ENCODE data around the gene C12orf42.

DNA sequence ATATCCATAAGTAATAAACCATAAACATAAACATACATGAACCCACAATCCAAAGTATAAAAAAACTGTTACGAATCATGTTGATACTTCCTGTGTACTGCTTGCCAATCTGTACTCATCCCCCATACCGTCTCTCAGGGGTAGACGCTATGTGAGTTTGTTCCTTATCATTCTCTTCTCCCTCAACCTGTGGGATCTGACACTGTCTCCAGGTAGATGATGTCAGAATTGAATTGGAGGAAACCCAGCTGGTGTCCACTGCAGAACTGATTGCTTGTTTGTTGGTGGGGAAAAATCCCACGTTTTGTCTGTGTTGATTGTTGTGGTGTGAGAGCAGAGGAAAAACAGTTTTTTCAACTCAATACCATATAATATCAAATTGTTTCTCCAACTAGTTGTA lies 50.8 kb downstream of the C12orf42 start:
- TF ChIP-seq, protein P1, sequence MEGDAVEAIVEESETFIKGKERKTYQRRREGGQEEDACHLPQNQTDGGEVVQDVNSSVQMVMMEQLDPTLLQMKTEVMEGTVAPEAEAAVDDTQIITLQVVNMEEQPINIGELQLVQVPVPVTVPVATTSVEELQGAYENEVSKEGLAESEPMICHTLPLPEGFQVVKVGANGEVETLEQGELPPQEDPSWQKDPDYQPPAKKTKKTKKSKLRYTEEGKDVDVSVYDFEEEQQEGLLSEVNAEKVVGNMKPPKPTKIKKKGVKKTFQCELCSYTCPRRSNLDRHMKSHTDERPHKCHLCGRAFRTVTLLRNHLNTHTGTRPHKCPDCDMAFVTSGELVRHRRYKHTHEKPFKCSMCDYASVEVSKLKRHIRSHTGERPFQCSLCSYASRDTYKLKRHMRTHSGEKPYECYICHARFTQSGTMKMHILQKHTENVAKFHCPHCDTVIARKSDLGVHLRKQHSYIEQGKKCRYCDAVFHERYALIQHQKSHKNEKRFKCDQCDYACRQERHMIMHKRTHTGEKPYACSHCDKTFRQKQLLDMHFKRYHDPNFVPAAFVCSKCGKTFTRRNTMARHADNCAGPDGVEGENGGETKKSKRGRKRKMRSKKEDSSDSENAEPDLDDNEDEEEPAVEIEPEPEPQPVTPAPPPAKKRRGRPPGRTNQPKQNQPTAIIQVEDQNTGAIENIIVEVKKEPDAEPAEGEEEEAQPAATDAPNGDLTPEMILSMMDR (IDR thresholded peaks at IDR 0.05) = no peak
- TF ChIP-seq EP300 (IDR thresholded peaks at IDR 0.05) = no peak

Data from tibial nerve (tissue), 4 donors.